Left lung (tissue), 10 donors: ENCODE measurements around the gene GNB1L. TPM values are rescaled to one million over a fixed set of nuclear protein-coding genes. Genes with fewer than 3 reads are reported as not detected.
A peak's percentile ranks its signal among the peaks of the same experiment; 100 is the strongest.

Experiments
- ATAC-seq: fragments of 200-7000 bp; cut with Tn5 transposase; one replicate; pipeline ENCODE4 v1.9.1; 2020; ENCODE audit warnings: moderate library complexity
- DNase-seq, 4 donors: peaks; one replicate each; pipeline ENCODE4 v3.0.0-alpha.2; 2013 to 2020
- H3K27ac ChIP-seq, 2 donors: fragments of 200-600 bp; sonication (generic) in 1 of 2; one replicate each; pipeline versions ENCODE4 v1.5.0 to v1.8.0; 2020 to 2021
- H3K27me3 ChIP-seq, 2 donors: fragments of 200-600 bp; sonication (generic) in 1 of 2; one replicate each; pipeline versions ENCODE4 v1.5.0 to v1.8.0; 2020 to 2021
- H3K36me3 ChIP-seq, 2 donors: fragments of 200-600 bp; sonication (generic) in 1 of 2; one replicate each; pipeline versions ENCODE4 v1.5.0 to v1.8.0; 2020 to 2021
- H3K4me1 ChIP-seq, 2 donors: fragments of 200-600 bp; one replicate each; pipeline ENCODE4 v1.8.0; 2021
- H3K4me3 ChIP-seq, 2 donors: fragments of 200-600 bp; sonication (generic) in 1 of 2; one replicate each; pipeline versions ENCODE4 v1.5.0 to v1.8.0; 2020 to 2021; ENCODE audit warnings: mild to moderate bottlenecking in 1 of 2
- H3K9me3 ChIP-seq, 2 donors: fragments of 200-600 bp; sonication (generic) in 1 of 2; one replicate each; pipeline versions ENCODE4 v1.5.0 to v1.8.0; 2020 to 2021
- intact Hi-C, 2 donors: fragments of 100-400 bp; cut with DNase I; formaldehyde crosslinking; loops; one replicate each; pipeline versions ENCODE4 v1.11.2 to v1.14.2; 2022
- polyA plus RNA-seq, 6 donors: library from polyadenylated mRNA; unstranded; fragments of 120-200 nt; gene quantifications; one replicate each; pipeline ENCODE4 v1.2.1, GENCODE V29; 2013; ENCODE audit not compliant: insufficient read length in 6 of 6
- total RNA-seq, 2 donors: library from RNA; stranded (reverse); fragmentation: NEBNext Ultra II Directional; extraction: Animal tissue kit (Norgen Biotek cat#: 25700); gene quantifications; one replicate each; pipeline ENCODE4 v1.2.1, GENCODE V29; 2021
- TF ChIP-seq, protein P1 (sequence below), 2 donors: fragments of 200-600 bp; sonication (generic) in 1 of 2; IDR thresholded peaks; one replicate each; pipeline versions ENCODE4 v1.5.0 to v1.8.0; 2021; ENCODE audit warnings: antibody characterized with exemption in 2 of 2
- donor health status: DM: no; HTN: yes; CAD: no.
- donor health status: DM: no; HTN: no; CAD: no.

GNB1L gene
- total and polyA plus RNA-seq, 8 donors, result 4.3 to 7.9 (median 5.5) TPM

- TF ChIP-seq, protein P1, sequence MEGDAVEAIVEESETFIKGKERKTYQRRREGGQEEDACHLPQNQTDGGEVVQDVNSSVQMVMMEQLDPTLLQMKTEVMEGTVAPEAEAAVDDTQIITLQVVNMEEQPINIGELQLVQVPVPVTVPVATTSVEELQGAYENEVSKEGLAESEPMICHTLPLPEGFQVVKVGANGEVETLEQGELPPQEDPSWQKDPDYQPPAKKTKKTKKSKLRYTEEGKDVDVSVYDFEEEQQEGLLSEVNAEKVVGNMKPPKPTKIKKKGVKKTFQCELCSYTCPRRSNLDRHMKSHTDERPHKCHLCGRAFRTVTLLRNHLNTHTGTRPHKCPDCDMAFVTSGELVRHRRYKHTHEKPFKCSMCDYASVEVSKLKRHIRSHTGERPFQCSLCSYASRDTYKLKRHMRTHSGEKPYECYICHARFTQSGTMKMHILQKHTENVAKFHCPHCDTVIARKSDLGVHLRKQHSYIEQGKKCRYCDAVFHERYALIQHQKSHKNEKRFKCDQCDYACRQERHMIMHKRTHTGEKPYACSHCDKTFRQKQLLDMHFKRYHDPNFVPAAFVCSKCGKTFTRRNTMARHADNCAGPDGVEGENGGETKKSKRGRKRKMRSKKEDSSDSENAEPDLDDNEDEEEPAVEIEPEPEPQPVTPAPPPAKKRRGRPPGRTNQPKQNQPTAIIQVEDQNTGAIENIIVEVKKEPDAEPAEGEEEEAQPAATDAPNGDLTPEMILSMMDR (IDR thresholded peaks at IDR 0.05), result no peak
- DNase-seq, result no peak
- H3K4me3 ChIP-seq, result no peak overlapping the region
- no peak for ATAC-seq
- H3K27ac ChIP-seq, result no peak overlapping the region
- no peaks in the 10 kb centered on the region for H3K9me3 ChIP-seq
- H3K4me1 ChIP-seq, result no peaks in the 10 kb centered on the region
- H3K27me3 ChIP-seq, result no peaks in the 10 kb centered on the region
- H3K36me3 ChIP-seq, result no peaks in the 10 kb centered on the region
- intact Hi-C loops, result no loop called here
Observed at GRCh38 chr22:19866665-19867009, 12.0 kb upstream of the GNB1L start.

DNA sequence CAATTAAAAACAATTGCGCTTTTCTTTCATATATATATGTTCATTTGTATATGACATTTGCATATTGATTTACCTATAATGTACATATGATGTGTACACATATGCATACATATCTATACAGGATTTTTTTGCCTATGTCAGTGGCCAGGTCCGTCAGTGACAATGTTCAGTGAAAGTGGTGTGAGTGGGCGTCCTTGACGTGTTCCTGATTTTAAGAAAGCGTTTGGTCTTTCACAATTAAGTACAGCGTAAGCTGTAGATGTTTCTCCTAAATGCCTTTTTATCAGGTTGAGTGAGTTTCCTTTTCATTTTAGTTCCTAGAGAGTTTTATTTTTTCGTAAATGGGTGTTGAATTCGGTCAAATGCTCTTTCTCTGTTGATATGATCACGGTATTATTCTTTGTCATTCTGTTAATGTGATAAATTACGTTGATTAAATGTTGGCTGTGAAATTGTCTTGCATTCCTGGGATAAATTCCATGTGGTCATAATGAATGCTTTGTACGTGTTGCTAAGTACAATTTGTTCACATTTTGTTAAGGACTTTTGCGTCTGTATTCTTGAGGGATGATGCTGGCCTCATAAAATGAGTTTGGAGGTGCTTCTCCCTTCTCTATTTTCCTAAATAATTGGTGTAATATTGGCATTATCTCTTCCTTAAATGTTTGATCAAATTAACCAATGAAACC lies 10.6 kb upstream of the GNB1L start:
- no peaks in the 10 kb centered on the region for H3K27me3 ChIP-seq
- H3K27ac ChIP-seq, result no peak overlapping the region
- intact Hi-C loops, result no loop called here
- no peaks in the 10 kb centered on the region for H3K36me3 ChIP-seq
- no peak for DNase-seq
- H3K4me3 ChIP-seq, result no peak overlapping the region
- no peaks in the 10 kb centered on the region for H3K4me1 ChIP-seq
- no peaks in the 10 kb centered on the region for H3K9me3 ChIP-seq
- TF ChIP-seq, protein P1 (IDR thresholded peaks at IDR 0.05), result no peak
- ATAC-seq, result no peak

- Histone ChIP-seq H3K27me3 (no peaks in the 10 kb centered on the region), H3K36me3 (no peaks in the 10 kb centered on the region), H3K27ac (no peak overlapping the region), H3K9me3 (no peaks in the 10 kb centered on the region), H3K4me3 (no peak overlapping the region), H3K4me1 (no peaks in the 10 kb centered on the region)
- ATAC-seq, result no peak
- DNase-seq, result no peak
- TF ChIP-seq, protein P1 (IDR thresholded peaks at IDR 0.05), result no peak
- intact Hi-C loops, result no loop called here
Observed at GRCh38 chr22:19864538-19865106, 9.9 kb upstream of the GNB1L start.

- no peak overlapping the region for H3K27ac ChIP-seq
- no peaks in the 10 kb centered on the region for H3K36me3 ChIP-seq
- H3K9me3 ChIP-seq, result no peaks in the 10 kb centered on the region
- DNase-seq (no peak), ATAC-seq (no peak)
- H3K4me3 ChIP-seq, result no peak overlapping the region
- TF ChIP-seq, protein P1 (IDR thresholded peaks at IDR 0.05), result no peak
- no peaks in the 10 kb centered on the region for H3K27me3 ChIP-seq
- intact Hi-C loops, result no loop called here
- H3K4me1 ChIP-seq, result no peaks in the 10 kb centered on the region
Observed at GRCh38 chr22:19863571-19863970, 8.9 kb upstream of the GNB1L start.

DNA sequence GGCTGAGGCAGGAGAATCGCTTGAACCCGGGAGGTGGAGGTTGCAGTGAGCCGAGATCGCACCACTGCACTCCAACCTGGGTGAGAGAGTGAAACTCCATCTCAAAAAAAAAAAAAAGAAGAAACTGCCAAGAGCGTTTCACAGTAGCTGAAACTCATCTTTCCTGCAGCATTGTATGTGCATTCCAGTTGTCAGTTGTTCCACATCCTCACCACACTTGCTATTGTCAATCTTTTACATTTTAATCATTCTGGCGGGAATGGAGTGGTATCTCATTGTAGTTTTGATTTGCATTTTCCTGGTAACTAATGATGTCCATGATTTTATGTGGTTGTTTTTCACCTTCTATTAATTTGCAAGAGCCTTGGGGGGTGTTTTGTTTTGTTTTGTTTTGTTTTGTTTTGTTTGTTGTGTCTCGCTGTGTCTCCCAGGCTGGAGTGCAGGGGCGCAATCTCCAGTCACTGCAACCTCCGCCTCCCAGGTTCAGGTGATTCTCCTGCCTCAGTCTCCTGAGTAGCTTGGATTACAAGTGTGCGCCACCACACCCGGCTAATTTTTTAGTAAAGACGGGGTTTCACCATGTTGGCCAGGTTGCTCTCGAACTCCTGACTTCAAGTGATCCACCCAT lies 8.1 kb upstream of the GNB1L start:
- ATAC-seq (no peak), DNase-seq (peak in 1 of 4 donors; percentile 13)
- no peak overlapping the region for H3K4me3 ChIP-seq
- intact Hi-C loops, result no loop called here
- TF ChIP-seq, protein P1 (IDR thresholded peaks at IDR 0.05), result no peak
- H3K4me1 ChIP-seq, result no peaks in the 10 kb centered on the region
- H3K36me3 ChIP-seq, result no peaks in the 10 kb centered on the region
- no peak overlapping the region for H3K27ac ChIP-seq
- no peaks in the 10 kb centered on the region for H3K27me3 ChIP-seq
- H3K9me3 ChIP-seq, result no peaks in the 10 kb centered on the region
